SK-N-SH treated with all-trans-retinoic acid at 6 μM for 48 hours (cell line): ENCODE measurements around the gene LAMB1.
A peak's percentile ranks its signal among the peaks of the same experiment; 100 is the strongest.

Experiments used
- ATAC-seq: fragments of 200-7000 bp; cut with Tn5 transposase; 3 replicates; pipeline ENCODE4 v1.9.1; 2020; ENCODE audit warnings: mild to moderate bottlenecking, moderate library complexity
- CREB5 ChIP-seq: fragments of 250-450 bp; sonication (Bioruptor Pico); IDR thresholded peaks from 2 replicates; pipeline ENCODE4 v1.5.1; 2020; ENCODE audit warnings: low read depth, mild to moderate bottlenecking, moderate library complexity
- CSRNP3 ChIP-seq: fragments of 250-450 bp; sonication (Bioruptor Pico); IDR thresholded peaks from 2 replicates; pipeline ENCODE4 v1.5.1; 2021; ENCODE audit warnings: mild to moderate bottlenecking, moderate library complexity
- ESRRG ChIP-seq: fragments of 250-450 bp; sonication (Bioruptor Pico); IDR thresholded peaks from 2 replicates; pipeline ENCODE4 v1.6.1; 2021; ENCODE audit warnings: mild to moderate bottlenecking
- ISL1 ChIP-seq: fragments of 250-450 bp; sonication (Bioruptor Pico); IDR thresholded peaks from 2 replicates; pipeline ENCODE4 v2.1.2; 2022; ENCODE audit warnings: mild to moderate bottlenecking, moderate library complexity
- PATZ1 ChIP-seq: fragments of 250-450 bp; sonication (Bioruptor Pico); IDR thresholded peaks from 2 replicates; pipeline ENCODE4 v1.8.0; 2020; ENCODE audit warnings: mild to moderate bottlenecking, moderate library complexity, borderline replicate concordance
- POU6F1 ChIP-seq: fragments of 250-450 bp; sonication (Bioruptor Pico); IDR thresholded peaks from 2 replicates; pipeline ENCODE4 v1.8.0; 2021; ENCODE audit warnings: low read depth, mild to moderate bottlenecking, moderate library complexity, borderline replicate concordance
- PPARA ChIP-seq: fragments of 250-450 bp; sonication (Bioruptor Pico); IDR thresholded peaks from 2 replicates; pipeline ENCODE4 v1.5.0; 2020; ENCODE audit warnings: mild to moderate bottlenecking, borderline replicate concordance
- SNAI2 ChIP-seq: fragments of 250-450 bp; sonication (Bioruptor Pico); IDR thresholded peaks from 2 replicates; pipeline ENCODE4 v1.5.0; 2020; ENCODE audit warnings: mild to moderate bottlenecking, moderate library complexity
- TCF4 ChIP-seq: fragments of 250-450 bp; sonication (Bioruptor Pico); IDR thresholded peaks from 2 replicates; pipeline ENCODE4 v1.8.0; 2021; ENCODE audit warnings: mild to moderate bottlenecking, moderate library complexity, borderline replicate concordance
- TOX ChIP-seq: fragments of 250-450 bp; sonication (Bioruptor Pico); IDR thresholded peaks from 2 replicates; pipeline ENCODE4 v1.8.0; 2021; ENCODE audit warnings: mild to moderate bottlenecking, moderate library complexity, borderline replicate concordance
- TSHZ2 ChIP-seq: fragments of 250-450 bp; sonication (Bioruptor Pico); IDR thresholded peaks from 2 replicates; pipeline ENCODE4 v1.5.0; 2020; ENCODE audit warnings: mild to moderate bottlenecking, moderate library complexity
- ZC3H10 ChIP-seq: fragments of 250-450 bp; sonication (Bioruptor Pico); IDR thresholded peaks from 2 replicates; pipeline ENCODE4 v1.5.1; 2021; ENCODE audit warnings: mild to moderate bottlenecking, moderate library complexity
- ZFP3 ChIP-seq: fragments of 250-450 bp; sonication (Bioruptor Pico); IDR thresholded peaks from 2 replicates; pipeline ENCODE4 v1.5.0; 2020; ENCODE audit warnings: mild to moderate bottlenecking, moderate library complexity
- ZFP30 ChIP-seq: fragments of 450-650 bp; formaldehyde crosslinking; IDR thresholded peaks from 2 replicates; pipeline ENCODE4 v1.5.0; 2022; ENCODE audit warnings: mild to moderate bottlenecking, moderate library complexity
- ZNF565 ChIP-seq: fragments of 450-650 bp; formaldehyde crosslinking; conservative IDR thresholded peaks from 2 replicates; pipeline ENCODE4 v1.5.0; 2020; ENCODE audit warnings: low read depth, mild to moderate bottlenecking, moderate library complexity
- ZNF70 ChIP-seq: fragments of 450-650 bp; formaldehyde crosslinking; IDR thresholded peaks from 2 replicates; pipeline ENCODE4 v1.5.0; 2020; ENCODE audit warnings: mild to moderate bottlenecking, moderate library complexity
- ZNF8 ChIP-seq: fragments of 450-650 bp; formaldehyde crosslinking; IDR thresholded peaks from 2 replicates; pipeline ENCODE4 v1.5.0; 2020; ENCODE audit warnings: mild to moderate bottlenecking, moderate library complexity

The LAMB1 gene

GRCh38 chr7:107959527-107959898 lies 43.4 kb downstream of the LAMB1 start:
- ATAC-seq, result no peak
- TF ChIP-seq PPARA (CRISPR knock-in tag) (no peak), TCF4 (CRISPR knock-in tag) (no peak), TSHZ2 (CRISPR knock-in tag) (no peak), ZFP30 (no peak), PATZ1 (CRISPR knock-in tag) (no peak), ZNF70 (no peak), SNAI2 (CRISPR knock-in tag) (no peak)

GRCh38 chr7:107958764-107959526 lies 44.0 kb downstream of the LAMB1 start:
- ATAC-seq, result peak; percentile 36

GRCh38 chr7:107957436-107957835 lies 45.5 kb downstream of the LAMB1 start:
- ATAC-seq, result no peak
- TF ChIP-seq ZFP3 (CRISPR knock-in tag) (no peak), ZC3H10 (no peak), ZNF8 (CRISPR knock-in tag) (no peak), ZNF70 (no peak), CSRNP3 (no peak), CREB5 (no peak), POU6F1 (CRISPR knock-in tag) (no peak), SNAI2 (CRISPR knock-in tag) (no peak), TCF4 (CRISPR knock-in tag) (no peak), TSHZ2 (CRISPR knock-in tag) (no peak), ZNF565 (CRISPR knock-in tag) (no peak)

More at GRCh38 chr7:107958764-107959526, 44.0 kb downstream of the LAMB1 start:
- no peak for TF ChIP-seq ZFP3 (CRISPR knock-in tag)
- TF ChIP-seq CREB5, result no peak
- no peak for TF ChIP-seq ZFP30
- TF ChIP-seq ISL1 (CRISPR knock-in tag), result peak; percentile 66
- no peak for TF ChIP-seq PATZ1 (CRISPR knock-in tag)
- TF ChIP-seq TOX (CRISPR knock-in tag), result 0 out of 2 replicates have a peak, but pooled peaks have one; percentile 15
- TF ChIP-seq ESRRG (CRISPR knock-in tag), result no peak
